NCI-H1417 (cell line): ENCODE measurements around the gene KIAA1549.
"Not testable (repeated sequence)": the region's sequence is repeated elsewhere in the genome, so short reads cannot be mapped to it uniquely, and the experiment has no call there.

Source experiments
- DNase-seq, 3 experiments: peaks; one replicate each; lab custom pipeline; 2025; lab: John Stamatoyannopoulos, UW

KIAA1549 gene

DNA sequence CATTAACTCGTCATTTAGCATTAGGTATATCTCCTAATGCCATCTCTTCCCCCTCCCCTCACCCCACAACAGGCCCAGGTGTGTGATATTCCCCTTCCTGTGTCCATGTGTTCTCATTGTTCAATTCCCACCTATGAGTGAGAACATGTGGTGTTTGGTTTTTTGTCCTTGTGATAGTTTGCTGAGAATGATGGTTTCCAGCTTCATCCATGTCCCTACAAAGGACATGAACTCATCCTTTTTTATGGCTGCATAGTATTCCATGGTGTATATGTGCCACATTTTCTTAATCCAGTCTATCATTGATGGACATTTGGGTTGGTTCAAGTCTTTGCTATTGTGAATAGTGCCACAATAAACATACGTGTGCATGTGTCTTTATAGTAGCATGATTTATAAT, 169.9 kb downstream of the KIAA1549 start:
- DNase-seq, result not testable (repeated sequence)

DNA sequence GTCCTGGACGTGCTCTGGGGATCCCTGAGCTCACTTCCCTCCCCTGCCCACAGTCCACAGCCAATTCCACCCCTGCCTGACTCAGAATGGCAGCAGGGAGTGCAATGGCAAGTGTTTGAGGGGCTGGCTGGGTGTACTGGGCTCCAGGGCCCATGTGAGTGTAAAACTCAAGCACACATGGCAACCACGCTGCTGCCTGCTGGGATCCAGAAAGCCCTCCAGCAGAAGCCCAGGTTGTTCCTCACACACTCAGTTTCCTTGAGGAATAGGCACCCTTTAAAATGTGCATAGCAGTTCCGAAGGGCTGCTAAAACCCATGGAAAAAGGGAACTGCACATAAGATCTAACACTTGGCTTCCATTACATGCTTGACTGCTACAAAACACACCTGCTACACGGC, 171.8 kb downstream of the KIAA1549 start:
- DNase-seq, result no peak

DNA sequence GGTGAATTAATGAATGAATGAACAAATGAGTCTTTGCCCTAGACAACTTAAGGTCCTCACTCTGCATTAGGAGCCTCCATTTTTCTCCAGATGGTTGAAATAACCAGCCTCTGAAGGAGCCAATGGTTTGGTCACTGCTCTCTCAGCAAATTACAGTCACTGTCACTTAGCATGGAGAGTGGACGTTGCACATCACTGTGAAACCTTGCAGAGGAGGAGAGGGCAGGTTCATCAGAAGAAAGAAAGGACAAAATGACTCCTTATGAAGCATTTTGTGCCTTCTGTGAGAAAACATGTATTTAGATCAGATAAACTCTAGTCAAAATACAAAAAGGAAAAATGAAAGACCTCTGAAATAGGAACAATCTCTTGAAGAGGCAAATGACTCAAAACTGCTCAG, 176.6 kb downstream of the KIAA1549 start:
- DNase-seq, result no peak

GRCh38 chr7:138802706-138803105, 178.5 kb downstream of the KIAA1549 start:
- DNase-seq, result no peak

DNA sequence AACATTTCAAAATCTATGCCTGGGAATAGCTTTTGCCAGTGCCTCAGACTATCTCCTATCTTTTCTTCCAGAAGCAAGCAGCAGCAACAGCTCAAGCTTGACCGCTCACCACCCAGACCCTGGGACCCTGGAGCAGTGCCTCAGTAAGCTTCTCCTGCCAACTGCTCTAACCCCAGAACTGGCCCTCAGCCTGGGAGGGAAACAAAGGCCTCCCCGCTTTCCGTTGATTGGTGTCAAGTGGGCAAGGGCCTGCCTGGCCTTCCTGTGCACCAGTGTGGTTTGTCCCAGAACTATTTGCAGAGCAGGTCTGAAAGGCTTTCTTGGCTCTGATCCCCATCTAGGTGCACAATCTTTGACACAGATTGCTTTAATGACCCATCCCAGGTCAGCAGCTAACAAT, 179.9 kb downstream of the KIAA1549 start:
- DNase-seq, result no peak

DNA sequence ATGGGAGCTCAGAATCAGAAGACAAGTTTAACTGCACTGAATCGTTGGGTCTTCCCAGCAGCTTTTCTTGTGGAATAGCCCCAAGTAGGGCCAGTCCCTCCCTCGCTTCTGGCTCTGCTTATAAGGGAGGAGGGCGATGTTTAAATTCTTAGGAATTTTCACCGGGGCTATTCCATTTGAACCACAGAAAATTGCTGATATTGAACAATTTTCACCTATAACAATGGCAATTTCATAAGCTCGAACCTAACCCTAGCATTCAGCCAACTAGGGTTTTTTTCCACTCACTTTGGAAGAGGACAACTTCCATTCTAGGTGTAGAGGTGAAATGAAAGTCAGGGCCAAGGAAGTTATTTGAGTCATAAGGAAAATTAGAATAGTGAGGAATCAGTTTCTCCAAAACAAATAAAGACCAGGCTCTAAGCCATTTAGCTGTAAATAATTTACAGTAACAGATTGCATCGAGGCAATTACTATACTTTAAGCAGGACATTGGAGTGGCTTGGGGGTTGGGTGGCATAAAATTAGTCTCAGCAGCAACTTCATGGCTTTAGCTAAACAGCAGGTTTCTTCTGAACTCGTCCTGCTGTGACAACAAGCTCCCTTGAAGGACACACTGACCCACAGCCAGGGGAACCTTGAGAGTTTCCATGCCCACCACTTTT, 181.7 kb downstream of the KIAA1549 start:
- no peak for DNase-seq

- no peak for DNase-seq
Measured at GRCh38 chr7:138798836-138799235, 182.4 kb downstream of the KIAA1549 start.

DNA sequence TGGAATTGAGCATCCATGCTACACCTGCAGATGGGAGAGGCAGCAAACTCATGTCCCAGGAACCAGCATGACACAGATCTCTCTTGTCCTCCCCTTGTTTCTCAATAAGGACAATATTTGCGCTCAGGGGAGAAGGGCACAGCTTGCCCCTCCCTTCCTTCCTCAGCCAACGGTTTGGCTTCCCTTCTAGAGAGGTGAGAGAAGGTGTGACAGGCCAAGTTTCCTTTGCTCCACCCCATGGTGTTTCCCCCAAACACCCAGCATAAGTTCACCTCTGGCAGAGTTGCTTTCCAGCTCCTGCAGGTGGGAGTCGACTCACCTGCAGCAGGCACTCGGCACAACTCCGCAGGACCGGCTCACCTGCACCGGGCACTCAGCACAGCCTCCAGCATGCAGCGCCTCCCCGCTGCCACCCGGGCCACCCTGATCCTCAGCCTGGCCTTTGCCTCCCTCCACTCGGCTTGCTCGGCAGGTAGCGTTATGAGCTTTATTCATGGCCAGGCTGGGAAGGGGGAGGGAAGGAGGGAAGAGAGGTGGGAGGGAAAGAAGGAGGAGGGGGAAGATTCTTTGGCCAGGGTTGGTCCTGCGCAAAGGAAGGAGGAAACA, 183.4 kb downstream of the KIAA1549 start, which contains the start of the genes ATP6V0A4 and TMEM213:
ATP6V0A4 (minus strand) TSS at position 482 of the 606 bp plus-strand sequence. CDS start 26,949 bp downstream, outside the sequence.
TMEM213 (plus strand) TSS at position 280 of the 606 bp plus-strand sequence; CDS start at position 391, 111 bp downstream.
- DNase-seq, result no peak

DNA sequence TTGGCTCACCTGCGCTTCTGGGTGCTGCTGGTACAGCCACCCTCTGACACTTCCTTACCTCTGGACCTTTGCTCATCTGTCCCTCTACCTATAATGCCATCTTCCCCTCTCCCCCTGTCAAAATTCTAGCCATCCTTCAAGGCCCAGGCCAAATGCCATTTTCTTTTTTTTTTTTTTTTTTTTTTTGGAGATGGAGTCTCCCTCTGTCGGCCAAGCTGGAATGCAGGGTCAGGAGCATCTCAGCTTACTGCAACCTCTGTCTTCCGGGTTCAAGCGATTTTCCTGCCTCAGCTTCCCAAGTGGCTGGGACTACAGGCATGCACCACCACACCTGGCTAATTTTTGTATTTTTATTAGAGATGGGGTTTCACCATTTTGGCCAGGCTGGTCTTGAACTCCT, 184.1 kb downstream of the KIAA1549 start:
- not testable (repeated sequence) for DNase-seq

- no peak for DNase-seq
Measured at GRCh38 chr7:138796038-138796615, 185.1 kb downstream of the KIAA1549 start.

DNA sequence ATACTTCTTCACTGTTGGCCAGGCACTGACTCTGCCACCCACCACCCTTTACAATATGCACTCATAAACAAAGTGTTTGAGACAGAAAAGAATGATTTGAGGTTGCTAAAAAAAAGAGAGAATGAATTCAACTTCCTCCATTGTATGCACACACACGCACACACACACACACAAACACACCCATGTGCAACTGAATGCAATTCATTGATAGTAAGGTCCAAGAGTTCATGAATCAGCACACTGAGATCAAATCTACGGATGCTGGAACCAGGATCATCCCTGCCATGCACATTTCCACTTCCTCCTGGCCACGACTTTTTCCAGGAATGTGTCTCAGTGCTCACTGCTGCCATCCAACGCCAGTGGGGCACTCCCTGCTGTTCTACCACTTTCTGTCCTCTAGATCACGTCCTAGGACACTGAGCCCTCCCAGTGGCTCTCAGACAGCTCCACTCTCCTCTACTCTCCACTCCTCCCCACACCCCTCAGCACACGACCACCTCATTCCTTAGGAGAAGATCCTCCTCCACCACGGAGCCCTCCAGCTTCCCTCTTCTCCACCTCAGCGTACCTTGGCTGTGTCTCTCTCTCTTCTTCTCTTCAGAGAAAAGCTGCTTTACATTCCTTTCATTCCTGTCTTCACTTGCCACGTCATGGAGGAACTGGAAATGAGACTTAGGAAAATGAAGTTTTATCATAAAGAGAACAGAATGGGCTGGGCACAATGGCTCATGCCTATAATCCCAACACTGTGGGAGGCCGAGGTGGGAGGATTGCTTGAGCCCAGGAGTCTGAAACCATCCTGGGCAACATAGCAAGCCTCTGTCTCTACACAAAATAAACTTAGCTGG, 195.4 kb downstream of the KIAA1549 start:
- DNase-seq, result no peak

GRCh38 chr7:138784692-138785091, 196.5 kb downstream of the KIAA1549 start:
- DNase-seq, result peak in 1 of 3 experiments; percentile 68
